HepG2 (cell line): ENCODE data around the gene EXOC3L2. TPM values are rescaled to one million over a fixed set of nuclear protein-coding genes. Genes with fewer than 3 reads are reported as not detected.
A peak's percentile ranks its signal among the peaks of the same experiment; 100 is the strongest.

Experiments
- ATAC-seq: fragments of 200-7000 bp; cut with Tn5 transposase; 3 replicates; pipeline ENCODE4 v1.9.1; 2020; ENCODE audit warnings: mild to moderate bottlenecking, moderate library complexity
- BruUV-seq: library from RNA; stranded (reverse); fragments of 400-500 nt; replicated peaks from 2 replicates; lab custom pipeline; 2021; lab: Mats Ljungman, UMichigan
- CTCF ChIA-PET: fragments of 300-600 bp; formaldehyde crosslinking; extraction: SDS; loops from one replicate; lab custom pipeline; 2021; ENCODE audit warnings: low total read pairs, inconsistent platforms, low intra/inter-chr PET ratio; lab: Yijun Ruan, JAX
- POLR2A ChIA-PET: fragments of 350-600 bp; sonication (Branson Sonifier 250); formaldehyde crosslinking; loops from one replicate; lab custom pipeline; 2020; ENCODE audit warnings: antibody characterized with exemption, inconsistent platforms; lab: Yijun Ruan, JAX
- DNase-seq: peaks from one replicate; pipeline ENCODE4 v3.0.0-alpha.2; 2015; ENCODE audit warnings: low spot score
- FAIRE-seq: peaks from 3 replicates; lab custom pipeline; 2011; peaks lifted over from hg19 to GRCh38; lab: Jason Lieb, UNC
- H2AFZ ChIP-seq: one replicate; pipeline ENCODE4 v1.6.1; 2011; ENCODE audit warnings: low read length, inconsistent platforms
- H3K27ac ChIP-seq: fragments of 300-600 bp; 3 replicates; pipeline ENCODE4 v1.8.0; 2011; ENCODE audit warnings: mixed run types, mild to moderate bottlenecking, mixed read lengths, low read length, inconsistent platforms; ENCODE audit not compliant: insufficient read depth; ENCODE audit errors: extremely low read length
- H3K27me3 ChIP-seq, 2 experiments: fragments of 200-600 bp in 1 of 2; 2 replicates in 1 of 2; 3 replicates in 1 of 2; pipeline versions ENCODE4 v1.6.0 to v1.8.0; 2011; ENCODE audit warnings: low read length in 2 of 2, mild to moderate bottlenecking in 2 of 2, moderate library complexity in 2 of 2, inconsistent platforms in 1 of 2; ENCODE audit not compliant: insufficient read depth in 2 of 2, control insufficient read depth in 1 of 2
- H3K36me3 ChIP-seq, 2 experiments: fragments of 200-600 bp in 1 of 2; replicated peaks in 1 of 2; 2 replicates in 1 of 2; 3 replicates in 1 of 2; pipeline versions ENCODE4 v1.5.1 to v1.8.0; 2011; ENCODE audit warnings: low read length in 2 of 2, inconsistent platforms in 1 of 2; ENCODE audit not compliant: insufficient read depth in 2 of 2, control insufficient read depth in 1 of 2
- H3K4me1 ChIP-seq: 2 replicates; pipeline ENCODE4 v1.5.1; 2012; ENCODE audit warnings: low read length, inconsistent platforms; ENCODE audit not compliant: insufficient read depth
- H3K4me2 ChIP-seq: 2 replicates; pipeline ENCODE4 v1.6.0; 2011; ENCODE audit warnings: low read depth, low read length, inconsistent platforms
- H3K4me3 ChIP-seq, 3 experiments: fragments of 200-600 bp in 1 of 3; sonication (generic), shearing (Covaris generic) in 1 of 3; replicated peaks in 1 of 3; 2 replicates each; pipeline ENCODE4 v1.5.1; 2011 to 2016; ENCODE audit warnings: low read length in 3 of 3, inconsistent platforms in 2 of 3, low read depth in 2 of 3, mild to moderate bottlenecking in 2 of 3, control low read depth in 1 of 3, mixed read lengths in 1 of 3; ENCODE audit not compliant: insufficient read depth in 1 of 3
- H3K79me2 ChIP-seq: one replicate; pipeline ENCODE4 v1.6.1; 2011; ENCODE audit warnings: low read length, inconsistent platforms; ENCODE audit not compliant: insufficient read depth
- H3K9ac ChIP-seq: 2 replicates; pipeline ENCODE4 v1.6.0; 2011; ENCODE audit warnings: mild to moderate bottlenecking, low read depth, low read length, inconsistent platforms; ENCODE audit not compliant: insufficient read depth
- H3K9me3 ChIP-seq: 2 replicates; pipeline ENCODE4 v1.5.1; 2012; ENCODE audit warnings: mild to moderate bottlenecking, low read length
- H4K20me1 ChIP-seq: 2 replicates; pipeline ENCODE4 v1.6.0; 2011; ENCODE audit warnings: inconsistent platforms, mild to moderate bottlenecking, low read length, moderate library complexity; ENCODE audit not compliant: insufficient read depth
- SOX6 ChIP-seq, 2 experiments: fragments of 450-650 bp in 1 of 2; sonication (generic) in 1 of 2; formaldehyde crosslinking in 1 of 2; IDR thresholded peaks; 2 replicates each; pipeline versions ENCODE4 v1.4.0 to v1.6.1; 2017 to 2020; ENCODE audit warnings: antibody characterized with exemption in 1 of 2, mild to moderate bottlenecking in 1 of 2, missing genetic modification reagents in 1 of 2
- SP140L ChIP-seq: sonication (generic); formaldehyde crosslinking; IDR thresholded peaks from 2 replicates; pipeline ENCODE4 v1.4.0; 2020; ENCODE audit warnings: missing genetic modification reagents, borderline replicate concordance
- ZBTB8A ChIP-seq: sonication (generic); formaldehyde crosslinking; IDR thresholded peaks from 2 replicates; pipeline ENCODE4 v1.4.0; 2020; ENCODE audit warnings: mild to moderate bottlenecking, low read depth, missing genetic modification reagents, borderline replicate concordance
- ZNF382 ChIP-seq: sonication (generic); formaldehyde crosslinking; IDR thresholded peaks from 2 replicates; pipeline ENCODE4 v1.5.0; 2020; ENCODE audit warnings: missing genetic modification reagents, mild to moderate bottlenecking, borderline replicate concordance
- ZNF687 ChIP-seq: sonication (generic); formaldehyde crosslinking; IDR thresholded peaks from 2 replicates; pipeline ENCODE4 v1.5.1; 2020; ENCODE audit warnings: mild to moderate bottlenecking, missing genetic modification reagents, moderate library complexity
- ZSCAN22 ChIP-seq: sonication (generic); formaldehyde crosslinking; IDR thresholded peaks from 2 replicates; pipeline ENCODE4 v1.4.0; 2020; ENCODE audit warnings: mild to moderate bottlenecking, missing genetic modification reagents
- WGBS: methylation state at CpG from one replicate; pipeline ENCODE4 v1.1.6; 2017; ENCODE audit warnings: low lambda C conversion rate; 5-methylcytosine and 5-hydroxymethylcytosine counted together
- in situ Hi-C: cut with HindIII; loops from 2 replicates; pipeline ENCODE4 v1.10.0; 2017; ENCODE audit warnings: low pct_unique_long_range_greater_than_20kb; ENCODE audit not compliant: extremely low pct_ligation_motif_present
- intact Hi-C: fragments of 100-400 bp; cut with micrococcal nuclease; formaldehyde crosslinking; loops from one replicate; pipeline ENCODE4 v1.10.0; 2022; ENCODE audit not compliant: unreplicated experiment
- polyA plus RNA-seq, 8 experiments: library from polyadenylated mRNA; depleted of rRNA in 3 of 8; stranded (reverse) in 7 of 8; unstranded in 1 of 8; fragments of >200 nt; fragmentation: Illumina TruSeq in 4 of 8; extraction: Trizol in 4 of 8; gene quantifications; 2 replicates each; pipeline versions ENCODE4 v1.2.1 to v1.2.3, GENCODE V29; 2011 to 2016; ENCODE audit warnings: low read depth in 4 of 8, missing spikeins in 1 of 8, mixed read lengths in 1 of 8; ENCODE audit not compliant: insufficient read depth in 1 of 8
- total RNA-seq, 5 experiments: library from RNA; depleted of rRNA; stranded (reverse); fragments of >200 nt; fragmentation: Illumina TruSeq; extraction: Trizol; gene quantifications; 2 replicates each; pipeline ENCODE4 v1.2.3, GENCODE V29; 2016; ENCODE audit warnings: low read depth in 1 of 5
- TF ChIP-seq, protein P1 (sequence below): sonication (generic); formaldehyde crosslinking; IDR thresholded peaks from 2 replicates; pipeline ENCODE4 v1.5.1; 2020; ENCODE audit warnings: mild to moderate bottlenecking, missing genetic modification reagents, moderate library complexity
- TF ChIP-seq, protein P2 (sequence below): sonication (generic); formaldehyde crosslinking; IDR thresholded peaks from 2 replicates; pipeline ENCODE4 v1.5.0; 2020; ENCODE audit warnings: mild to moderate bottlenecking, missing genetic modification reagents, moderate library complexity

Gene EXOC3L2
- total and polyA plus RNA-seq, 2 of the 13 experiments (the other 11 are each of a cell fraction or from before 2014, with no cell fraction given) = 0.21 TPM; not detected in 1

GRCh38 chr19:45216667-45217066 lies 28.5 kb downstream of the EXOC3L2 start:
- ChIA-PET POLR2A (no interaction called here), CTCF (no interaction called here)
- ATAC-seq (no peak), DNase-seq (no peak), FAIRE-seq (no peak)
- Histone ChIP-seq H4K20me1 (no peaks in the 10 kb centered on the region), H3K9me3 (no peaks in the 10 kb centered on the region), H3K27me3 (peaks cover 12 to 67% of the 10 kb centered on the region in 2 experiments), H3K36me3 (no peaks in the 10 kb centered on the region), H3K27ac (no peak overlapping the region), H3K79me2 (no peaks in the 10 kb centered on the region), H3K4me3 (no peak overlapping the region), H2AFZ (no peak overlapping the region), H3K4me1 (0 out of 2 replicates have a peak, but pooled peaks cover 8% of the 10 kb centered on the region), H3K4me2 (no peak overlapping the region), H3K9ac (no peak overlapping the region)
- BruUV-seq = no TSS peak
- 38% methylated on average over 6 of the region's 6 CpGs for WGBS
- intact Hi-C loops (no loop called here), in situ Hi-C loops (no loop called here)
- TF ChIP-seq ZBTB8A (CRISPR knock-in tag) = no peak
- TF ChIP-seq, protein P1, sequence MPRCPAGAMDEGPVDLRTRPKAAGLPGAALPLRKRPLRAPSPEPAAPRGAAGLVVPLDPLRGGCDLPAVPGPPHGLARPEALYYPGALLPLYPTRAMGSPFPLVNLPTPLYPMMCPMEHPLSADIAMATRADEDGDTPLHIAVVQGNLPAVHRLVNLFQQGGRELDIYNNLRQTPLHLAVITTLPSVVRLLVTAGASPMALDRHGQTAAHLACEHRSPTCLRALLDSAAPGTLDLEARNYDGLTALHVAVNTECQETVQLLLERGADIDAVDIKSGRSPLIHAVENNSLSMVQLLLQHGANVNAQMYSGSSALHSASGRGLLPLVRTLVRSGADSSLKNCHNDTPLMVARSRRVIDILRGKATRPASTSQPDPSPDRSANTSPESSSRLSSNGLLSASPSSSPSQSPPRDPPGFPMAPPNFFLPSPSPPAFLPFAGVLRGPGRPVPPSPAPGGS = no peak
- no peak for TF ChIP-seq ZNF382 (CRISPR knock-in tag)
- no peak for TF ChIP-seq SP140L (CRISPR knock-in tag)

GRCh38 chr19:45215391-45216191 lies 29.6 kb downstream of the EXOC3L2 start:
- Histone ChIP-seq H3K27me3 (peaks cover 10 to 63% of the 10 kb centered on the region in 2 experiments), H3K4me3 (peak overlapping the region in 1 of 3 experiments; percentile 41; a peak in 1 of 6 replicates), H3K4me1 (0 out of 2 replicates have a peak, but pooled peaks cover 8% of the 10 kb centered on the region), H3K36me3 (no peaks in the 10 kb centered on the region), H3K4me2 (peak overlapping the region; percentile 32), H2AFZ (no peak overlapping the region), H3K27ac (no peak overlapping the region), H3K9ac (no peak overlapping the region), H3K79me2 (no peaks in the 10 kb centered on the region), H4K20me1 (no peaks in the 10 kb centered on the region), H3K9me3 (no peaks in the 10 kb centered on the region)
- BruUV-seq = no TSS peak
- in situ Hi-C loops = no loop called here
- intact Hi-C loops = no loop called here
- CTCF ChIA-PET = no interaction called here
- 4% methylated on average over 14 of the region's 35 CpGs for WGBS
- ATAC-seq (peak; percentile 36; the same call in 2 of the 3 replicates), FAIRE-seq (no peak), DNase-seq (no peak)
- POLR2A ChIA-PET = no interaction called here
- TF ChIP-seq, protein P2, sequence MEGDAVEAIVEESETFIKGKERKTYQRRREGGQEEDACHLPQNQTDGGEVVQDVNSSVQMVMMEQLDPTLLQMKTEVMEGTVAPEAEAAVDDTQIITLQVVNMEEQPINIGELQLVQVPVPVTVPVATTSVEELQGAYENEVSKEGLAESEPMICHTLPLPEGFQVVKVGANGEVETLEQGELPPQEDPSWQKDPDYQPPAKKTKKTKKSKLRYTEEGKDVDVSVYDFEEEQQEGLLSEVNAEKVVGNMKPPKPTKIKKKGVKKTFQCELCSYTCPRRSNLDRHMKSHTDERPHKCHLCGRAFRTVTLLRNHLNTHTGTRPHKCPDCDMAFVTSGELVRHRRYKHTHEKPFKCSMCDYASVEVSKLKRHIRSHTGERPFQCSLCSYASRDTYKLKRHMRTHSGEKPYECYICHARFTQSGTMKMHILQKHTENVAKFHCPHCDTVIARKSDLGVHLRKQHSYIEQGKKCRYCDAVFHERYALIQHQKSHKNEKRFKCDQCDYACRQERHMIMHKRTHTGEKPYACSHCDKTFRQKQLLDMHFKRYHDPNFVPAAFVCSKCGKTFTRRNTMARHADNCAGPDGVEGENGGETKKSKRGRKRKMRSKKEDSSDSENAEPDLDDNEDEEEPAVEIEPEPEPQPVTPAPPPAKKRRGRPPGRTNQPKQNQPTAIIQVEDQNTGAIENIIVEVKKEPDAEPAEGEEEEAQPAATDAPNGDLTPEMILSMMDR (CRISPR knock-in tag) = no peak
- TF ChIP-seq ZSCAN22 (CRISPR knock-in tag) (peak; percentile 69; the same call in 1 of the 2 replicates), ZNF687 (CRISPR knock-in tag) (0 out of 2 replicates have a peak, but pooled peaks have one; percentile 33), SOX6 (IDR thresholded peaks at IDR 0.05) (no peak), SOX6 (CRISPR knock-in tag; IDR thresholded peaks at IDR 0.05) (no peak)
